Sciatic nerve (tissue), 2 donors: ENCODE data around the gene UGT1A7. TPM values are rescaled to one million over a fixed set of nuclear protein-coding genes. Genes with fewer than 3 reads are reported as not detected.
"Not testable (repeated sequence)": the region's sequence is repeated elsewhere in the genome, so short reads cannot be mapped to it uniquely, and the experiment has no call there.

Experiments
- ATAC-seq: fragments of 200-7000 bp; cut with Tn5 transposase; one replicate; pipeline ENCODE4 v1.9.1; 2020; ENCODE audit warnings: mild to moderate bottlenecking, moderate library complexity
- DNase-seq: peaks from one replicate; pipeline ENCODE4 v3.0.0-alpha.2; 2020; ENCODE audit warnings: low spot score
- intact Hi-C: fragments of 100-400 bp; cut with DNase I; formaldehyde crosslinking; loops from one replicate; pipeline ENCODE4 v1.14.2; 2022
- total RNA-seq: library from RNA; stranded (reverse); fragmentation: NEBNext Ultra II Directional; extraction: Animal tissue kit (Norgen Biotek cat#: 25700); gene quantifications from one replicate; pipeline ENCODE4 v1.2.1, GENCODE V29; 2021
- donor health status: DM: no; HTN: no; CAD: no.
- donor health status: DM: no; HTN: no; CAD: no.

UGT1A7 gene
- total RNA-seq, 1 donor from 2014 or later: not detected

DNA sequence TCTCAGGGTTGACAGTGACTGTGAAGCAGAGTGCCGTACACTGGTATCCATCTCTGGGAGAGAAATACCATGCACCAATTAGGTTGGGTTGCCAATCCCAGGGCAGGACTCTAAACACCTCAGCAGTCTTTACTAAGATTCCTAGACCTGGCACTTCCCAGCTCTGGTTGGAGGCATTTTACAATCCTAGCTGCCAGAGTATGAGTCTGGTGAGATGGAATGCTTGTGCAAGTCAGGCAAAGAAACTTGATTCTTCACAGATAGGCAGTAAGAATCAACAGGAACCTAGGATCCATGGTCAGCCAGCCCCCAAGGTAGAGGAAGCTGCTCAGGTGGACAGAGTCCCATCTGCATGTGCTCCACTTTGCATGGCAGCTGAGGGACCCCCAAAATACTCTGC, 25.0 kb downstream of the UGT1A7 start:
- ATAC-seq: no peak
- intact Hi-C loops: loop anchor here (10.0 kb wide), 1 partner anchor 112 kb away; no protein-coding TSS in a partner anchor

DNA sequence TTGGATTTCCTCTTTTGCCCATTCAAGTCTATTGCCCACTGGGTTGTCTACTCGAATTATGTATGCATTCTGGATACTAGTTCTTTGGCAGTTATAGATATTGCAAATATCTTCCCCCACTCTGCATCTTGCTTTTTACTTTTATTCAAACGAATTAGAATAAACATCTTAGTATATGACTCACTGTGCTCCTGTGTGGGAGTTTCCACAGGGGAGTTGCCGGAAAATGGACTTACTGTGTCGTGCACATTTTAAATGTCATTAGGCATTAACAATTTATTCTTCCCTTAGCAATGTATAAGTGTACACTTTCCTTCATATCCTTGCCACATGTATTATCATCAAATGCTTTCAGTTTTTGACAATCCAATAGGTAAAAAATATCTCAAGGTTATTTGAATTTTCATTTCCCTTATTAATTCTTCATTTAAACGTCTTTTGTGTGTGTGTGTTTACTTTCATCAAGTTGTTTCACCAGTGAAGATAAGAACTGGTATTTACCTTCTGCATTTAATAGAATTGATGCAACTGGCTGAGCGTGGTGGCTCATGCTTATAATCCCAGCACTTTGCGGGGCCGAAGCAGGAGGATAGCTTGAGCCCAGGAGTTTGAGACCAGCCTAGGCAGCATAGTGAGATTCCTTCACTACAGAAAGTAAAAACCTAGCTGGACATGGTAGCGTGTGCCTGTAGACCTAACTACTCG, 26.4 kb downstream of the UGT1A7 start:
- intact Hi-C loops: loop anchor here (10.0 kb wide), 1 partner anchor 113 kb away; no protein-coding TSS in a partner anchor
- DNase-seq (no peak), ATAC-seq (no peak)

More for the DNA sequence above, 25.0 kb downstream of the UGT1A7 start:
- DNase-seq: no peak

DNA sequence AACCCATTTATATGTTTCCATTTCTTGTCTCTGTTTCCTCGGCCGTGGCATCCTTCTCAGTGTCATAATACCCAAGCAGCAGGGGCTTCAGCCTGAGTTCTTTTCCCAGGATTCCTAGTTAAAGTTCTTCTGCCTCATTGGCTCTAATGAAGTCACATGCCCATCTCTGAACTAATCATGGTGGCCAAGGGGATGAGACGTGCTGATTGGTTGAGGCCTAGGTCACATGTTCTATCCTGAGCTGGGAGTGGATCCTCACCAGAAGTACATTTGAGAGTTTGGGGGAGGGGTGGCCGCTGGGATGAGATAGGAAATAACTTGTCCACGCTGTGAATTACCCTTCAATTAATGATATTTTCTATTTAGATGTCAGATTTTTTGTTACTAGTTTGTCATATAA, 27.2 kb downstream of the UGT1A7 start:
- ATAC-seq: no peak
- intact Hi-C loops: loop anchor here (10.0 kb wide), 1 partner anchor 114 kb away; no protein-coding TSS in a partner anchor
- no peak for DNase-seq

DNA sequence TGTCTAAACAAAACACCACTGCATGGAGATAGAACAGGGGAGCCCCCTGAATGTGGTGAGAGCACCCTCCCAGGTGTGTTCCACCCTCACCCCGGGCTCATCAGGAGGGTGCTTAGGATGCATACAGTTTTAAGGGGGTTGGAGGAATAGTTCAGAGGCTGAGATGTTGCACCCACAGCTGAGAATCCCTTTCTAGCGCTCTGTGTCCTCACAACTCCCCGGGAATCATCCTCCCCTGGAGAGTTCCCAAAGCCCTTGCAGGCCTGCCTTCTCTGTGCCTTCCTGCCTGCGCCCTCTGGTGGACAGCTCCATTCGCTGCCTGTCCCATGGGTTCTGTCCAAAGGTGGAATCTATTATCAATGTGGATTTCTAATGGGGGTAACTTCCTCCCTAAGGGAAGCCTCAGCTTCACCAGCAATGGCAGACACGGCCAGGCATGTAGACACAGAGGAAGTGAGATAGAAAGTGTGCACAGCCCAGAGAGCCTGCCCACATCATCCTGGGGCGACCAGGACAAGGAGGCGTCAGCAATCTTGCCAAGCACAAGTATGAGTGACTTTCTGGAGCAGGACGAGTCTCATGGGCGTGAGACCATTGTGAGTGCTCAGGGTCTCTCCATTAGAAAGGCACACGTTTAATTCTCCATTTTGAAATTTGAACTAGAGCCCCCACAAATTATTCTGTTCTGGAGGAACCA, 29.8 kb downstream of the UGT1A7 start:
- ATAC-seq (no peak), DNase-seq (peak; percentile 81)
- intact Hi-C loops: no loop called here

DNA sequence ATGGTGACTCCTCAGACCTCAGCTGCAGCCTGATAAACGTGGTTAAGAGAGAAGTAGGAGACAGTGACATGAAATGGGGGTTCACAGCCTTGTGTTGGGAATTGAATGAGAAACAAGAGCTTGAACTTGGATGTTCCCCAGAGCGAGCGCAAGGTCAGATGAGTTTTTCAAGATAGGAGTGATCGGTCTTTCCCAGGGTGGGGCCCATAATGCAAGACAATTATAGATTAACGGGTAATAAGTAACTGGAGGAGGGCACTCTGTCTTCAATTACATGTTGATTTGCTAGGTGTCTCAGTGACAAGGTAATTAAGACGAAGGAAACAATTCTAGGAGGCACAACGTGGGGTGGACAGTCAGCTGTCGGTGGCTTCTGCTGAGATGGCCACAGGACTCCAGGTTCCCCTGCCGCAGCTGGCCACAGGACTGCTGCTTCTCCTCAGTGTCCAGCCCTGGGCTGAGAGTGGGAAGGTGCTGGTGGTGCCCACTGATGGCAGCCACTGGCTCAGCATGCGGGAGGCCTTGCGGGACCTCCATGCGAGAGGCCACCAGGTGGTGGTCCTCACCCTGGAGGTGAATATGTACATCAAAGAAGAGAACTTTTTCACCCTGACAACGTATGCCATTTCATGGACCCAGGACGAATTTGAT, 31.0 kb downstream of the UGT1A7 start, which contains the start of gene UGT1A5:
UGT1A5 (plus strand) TSS at position 297 of the 651 bp plus-strand sequence; CDS start at position 382, 85 bp downstream.
- DNase-seq: no peak
- ATAC-seq: no peak
- intact Hi-C loops: no loop called here

DNA sequence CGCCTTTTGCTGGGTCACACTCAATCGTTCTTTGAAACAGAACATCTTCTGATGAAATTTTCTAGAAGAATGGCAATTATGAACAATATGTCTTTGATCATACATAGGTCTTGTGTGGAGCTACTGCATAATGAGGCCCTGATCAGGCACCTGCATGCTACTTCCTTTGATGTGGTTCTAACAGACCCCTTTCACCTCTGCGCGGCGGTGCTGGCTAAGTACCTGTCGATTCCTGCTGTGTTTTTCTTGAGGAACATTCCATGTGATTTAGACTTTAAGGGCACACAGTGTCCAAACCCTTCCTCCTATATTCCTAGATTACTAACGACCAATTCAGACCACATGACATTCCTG, 31.5 kb downstream of the UGT1A7 start:
- intact Hi-C loops: no loop called here
- DNase-seq (no peak), ATAC-seq (no peak)

- DNase-seq (no peak), ATAC-seq (no peak)
- intact Hi-C loops: no loop called here
Measured at GRCh38 chr2:233714121-233714520, 32.4 kb downstream of the UGT1A7 start.

GRCh38 chr2:233718552-233718951, 36.9 kb downstream of the UGT1A7 start, which contains the start of gene UGT1A4:
UGT1A4 (plus strand) TSS chr2:233718736; CDS start chr2:233718821, 85 bp downstream.
- DNase-seq (no peak), ATAC-seq (no peak)
- intact Hi-C loops: no loop called here

GRCh38 chr2:233728723-233729301, 47.1 kb downstream of the UGT1A7 start, which contains the start of gene UGT1A3:
UGT1A3 (plus strand) TSS chr2:233729042; CDS start chr2:233729127, 85 bp downstream.
- intact Hi-C loops: no loop called here
- DNase-seq (no peak), ATAC-seq (no peak)

GRCh38 chr2:233736868-233737653, 55.4 kb downstream of the UGT1A7 start:
- ATAC-seq, DNase-seq, intact Hi-C loops: not testable (repeated sequence)

GRCh38 chr2:233740870-233741269, 59.2 kb downstream of the UGT1A7 start:
- intact Hi-C loops: no loop called here
- DNase-seq: no peak
- no peak for ATAC-seq

GRCh38 chr2:233743464-233744259, 62.0 kb downstream of the UGT1A7 start:
- ATAC-seq (no peak), DNase-seq (no peak)
- intact Hi-C loops: no loop called here

DNA sequence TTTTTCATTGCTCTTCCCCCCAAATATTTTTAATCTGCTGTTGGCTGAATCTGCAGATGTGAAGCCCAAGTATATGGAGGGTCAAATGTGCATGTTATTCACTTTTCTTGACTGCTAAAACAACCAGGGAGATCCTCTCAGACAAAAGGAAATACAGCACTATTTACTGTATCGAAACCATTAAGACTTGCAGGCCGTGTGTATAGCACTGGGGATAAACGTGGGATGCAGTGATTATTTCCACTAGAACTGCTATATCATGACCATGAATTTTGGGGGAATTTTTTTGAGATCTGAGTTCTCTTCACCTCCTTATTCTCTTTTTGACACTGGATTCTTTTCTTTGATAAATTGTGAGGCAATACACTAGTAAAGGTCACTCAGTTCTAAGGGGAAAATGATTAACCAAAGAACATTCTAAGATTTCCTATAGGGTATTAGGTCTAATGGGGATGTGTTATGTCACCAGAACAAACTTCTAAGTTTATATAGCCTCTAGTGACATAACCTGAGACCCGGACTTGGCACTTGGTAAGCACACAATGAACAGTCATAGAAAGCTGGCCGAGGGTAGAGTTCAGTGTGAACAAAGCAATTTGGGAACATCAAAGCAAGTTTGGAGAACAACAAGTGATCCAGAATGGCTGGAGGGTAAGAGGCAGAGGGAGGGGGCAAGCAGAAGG, 63.5 kb downstream of the UGT1A7 start:
- ATAC-seq (no peak), DNase-seq (no peak)
- intact Hi-C loops: no loop called here

DNA sequence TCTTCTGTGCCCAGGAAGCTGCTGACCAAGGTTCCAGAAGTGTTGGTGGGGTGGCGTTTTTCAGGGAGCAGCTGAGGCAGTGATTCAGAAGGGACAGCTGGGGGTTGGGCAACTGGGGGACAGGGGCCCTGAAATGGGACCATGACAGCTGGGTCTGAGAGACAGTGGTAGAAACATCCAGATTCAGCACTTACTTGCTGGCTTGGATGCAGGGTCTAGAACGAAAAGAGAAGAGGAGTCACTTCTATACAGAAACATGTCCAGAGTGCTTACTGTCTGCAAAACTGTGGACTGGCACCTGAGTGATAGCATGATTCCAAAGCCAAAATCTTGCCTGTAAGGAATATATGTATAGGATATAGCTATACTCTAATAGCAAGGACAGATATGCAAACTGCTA, 64.1 kb downstream of the UGT1A7 start:
- ATAC-seq, DNase-seq, intact Hi-C loops: not testable (repeated sequence)

- ATAC-seq: no peak
- intact Hi-C loops: no loop called here
- no peak for DNase-seq
Measured at GRCh38 chr2:233746475-233747282, 65.0 kb downstream of the UGT1A7 start.

- no peak for ATAC-seq
- intact Hi-C loops: no loop called here
- no peak for DNase-seq
Measured at GRCh38 chr2:233747283-233747544, 65.5 kb downstream of the UGT1A7 start.

DNA sequence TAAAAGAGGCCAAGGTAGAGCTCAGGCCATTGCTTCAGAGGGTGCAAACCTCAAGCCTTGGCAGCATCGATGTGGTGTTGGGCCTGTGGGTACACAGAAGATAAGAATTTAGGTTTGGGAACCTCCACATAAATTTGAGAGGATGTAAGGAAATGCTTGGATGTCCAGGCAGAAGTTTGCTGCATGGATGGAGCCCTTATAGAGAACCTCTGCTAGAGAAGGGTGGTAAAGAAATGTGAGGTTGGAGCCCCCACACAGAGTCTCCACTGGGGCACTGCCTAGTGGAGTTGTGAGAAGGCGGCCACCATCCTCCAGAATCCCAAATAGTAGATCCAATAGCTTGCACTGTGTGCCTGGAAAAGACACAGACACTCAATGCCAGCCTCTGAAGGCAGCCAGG, 69.0 kb downstream of the UGT1A7 start:
- ATAC-seq, DNase-seq, intact Hi-C loops: not testable (repeated sequence)
